SW 1271 (cell line): ENCODE data around the gene PLXDC1.
A peak's percentile ranks its signal among the peaks of the same experiment; 100 is the strongest.
"Not testable (repeated sequence)": the region's sequence is repeated elsewhere in the genome, so short reads cannot be mapped to it uniquely, and the experiment has no call there.

Source experiments
- DNase-seq, 2 experiments: peaks; one replicate each; lab custom pipeline; 2025; lab: John Stamatoyannopoulos, UW

The PLXDC1 gene

GRCh38 chr17:39155654-39156053 lies 4.2 kb upstream of the PLXDC1 start:
- DNase-seq, result no peak

- peak; percentile 63 to 85 for DNase-seq
Observed at GRCh38 chr17:39153599-39154051, 2.2 kb upstream of the PLXDC1 start.

- DNase-seq, result no peak
Observed at GRCh38 chr17:39151943-39152818, 744 bp upstream of the PLXDC1 start.

GRCh38 chr17:39150795-39151149 lies 665 bp downstream of the PLXDC1 start:
- no peak for DNase-seq

DNA sequence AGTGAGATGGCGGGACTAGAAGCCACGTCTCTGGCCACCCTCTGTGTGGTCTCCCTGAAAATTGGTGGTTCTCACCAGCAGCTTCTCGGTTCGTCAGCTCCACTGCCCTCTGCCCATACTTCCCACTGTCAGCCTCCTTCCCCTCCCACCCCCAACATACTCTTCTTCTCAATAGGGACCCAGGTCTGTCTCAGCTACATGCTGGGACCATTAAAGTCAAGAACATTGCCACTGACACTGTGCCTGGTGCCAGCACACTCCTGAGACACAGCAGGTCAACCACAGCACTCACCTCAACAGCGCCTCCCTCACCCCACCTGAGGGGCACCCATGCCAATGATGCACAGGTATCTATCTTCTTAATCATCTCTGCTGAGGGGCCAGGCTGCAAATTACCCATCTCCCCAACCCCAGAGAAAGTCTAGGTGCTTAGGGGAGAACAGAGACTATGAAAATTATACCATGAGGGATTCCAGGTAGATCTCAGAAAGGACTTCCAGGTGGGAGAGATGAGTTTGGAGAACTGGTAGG lies 1.3 kb downstream of the PLXDC1 start:
- DNase-seq, result no peak

DNA sequence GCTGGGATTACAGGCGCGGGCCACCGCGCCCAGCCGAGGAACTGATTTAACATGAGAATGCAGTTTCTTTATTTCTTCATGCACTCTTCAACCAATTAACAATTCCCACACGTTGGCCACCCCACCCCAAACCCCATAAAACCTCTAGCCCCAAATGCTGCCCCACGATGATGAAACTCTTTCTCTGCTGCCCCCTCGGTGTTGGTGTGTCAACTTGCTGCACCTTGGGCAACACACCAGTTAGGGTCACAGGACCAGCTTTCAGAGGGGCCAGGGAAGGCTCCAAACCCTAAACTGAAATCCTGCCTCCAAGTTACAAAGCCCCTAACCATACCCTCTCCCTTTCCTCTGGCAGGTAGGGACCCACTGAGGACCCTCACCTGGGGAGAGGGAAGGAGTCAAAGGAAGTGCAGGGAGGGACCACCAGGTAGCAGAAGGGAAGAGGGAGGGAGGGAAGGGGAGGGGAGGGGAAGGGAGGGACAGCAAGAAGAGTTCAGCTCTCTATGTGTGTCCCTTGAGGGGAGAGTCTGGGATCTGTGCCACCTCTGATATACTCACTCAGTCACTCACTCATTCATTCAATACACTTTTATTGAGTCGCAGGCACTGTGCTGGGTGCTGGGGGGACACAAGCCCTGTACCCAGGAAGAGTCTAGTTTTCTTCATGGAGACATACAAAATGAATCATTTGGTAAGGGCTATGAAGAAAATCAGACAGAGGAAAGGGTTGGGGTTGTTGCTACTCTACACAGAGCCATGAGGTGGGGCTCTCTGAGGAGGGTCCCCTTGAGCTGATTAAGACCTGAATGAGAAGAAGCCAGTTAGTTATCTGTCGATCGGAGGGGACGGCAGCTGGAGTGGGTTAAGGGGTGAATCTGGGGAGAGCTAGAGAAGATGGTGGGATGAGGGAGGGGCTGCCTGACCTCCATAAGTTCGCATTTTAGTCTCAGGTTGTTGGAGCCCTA lies 3.9 kb downstream of the PLXDC1 start:
- DNase-seq, result no peak

DNA sequence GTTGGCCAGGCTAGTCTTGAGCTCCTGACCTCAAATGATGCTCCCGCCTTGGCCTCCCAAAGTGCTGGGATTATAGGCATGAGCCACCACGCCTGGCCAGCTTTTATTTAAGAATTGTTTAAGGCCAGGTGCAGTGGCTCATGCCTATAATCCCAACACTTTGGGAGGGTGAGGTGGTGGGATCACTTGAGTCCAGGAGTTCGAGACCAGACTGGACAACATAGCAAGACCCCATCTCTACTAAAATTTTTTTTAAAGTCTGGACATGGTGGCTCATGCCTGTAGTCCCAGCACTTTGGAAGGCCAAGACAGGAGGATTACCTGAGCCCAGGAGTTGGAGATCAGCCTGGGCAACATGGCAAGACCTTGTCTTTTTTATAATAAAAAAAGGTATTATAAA lies 5.2 kb downstream of the PLXDC1 start:
- no peak for DNase-seq

- no peak for DNase-seq
Observed at GRCh38 chr17:39145143-39145542, 6.3 kb downstream of the PLXDC1 start.

DNA sequence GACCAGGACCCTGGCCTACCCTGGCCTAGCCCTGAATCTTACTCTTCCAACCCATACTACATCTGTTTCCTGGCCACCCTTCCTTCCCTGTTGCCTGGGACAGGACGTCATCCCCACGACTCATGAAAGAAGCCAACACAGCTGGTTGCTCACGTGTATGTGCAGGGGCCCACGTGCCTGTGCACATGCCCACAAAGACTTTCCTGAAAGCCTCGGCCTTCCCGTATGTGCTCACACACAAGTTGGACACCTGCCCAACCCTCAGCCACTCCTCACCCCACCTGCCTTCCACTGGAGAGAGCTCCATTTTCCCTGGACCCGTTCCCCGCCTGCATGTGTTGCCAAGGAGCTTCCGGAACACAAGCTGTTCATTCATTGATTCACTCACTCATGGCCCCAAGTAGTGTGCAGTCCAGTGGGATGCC lies 7.0 kb downstream of the PLXDC1 start:
- DNase-seq, result no peak

- no peak for DNase-seq
Observed at GRCh38 chr17:39143552-39144093, 7.8 kb downstream of the PLXDC1 start.

GRCh38 chr17:39141915-39142664 lies 9.3 kb downstream of the PLXDC1 start:
- DNase-seq, result no peak

DNA sequence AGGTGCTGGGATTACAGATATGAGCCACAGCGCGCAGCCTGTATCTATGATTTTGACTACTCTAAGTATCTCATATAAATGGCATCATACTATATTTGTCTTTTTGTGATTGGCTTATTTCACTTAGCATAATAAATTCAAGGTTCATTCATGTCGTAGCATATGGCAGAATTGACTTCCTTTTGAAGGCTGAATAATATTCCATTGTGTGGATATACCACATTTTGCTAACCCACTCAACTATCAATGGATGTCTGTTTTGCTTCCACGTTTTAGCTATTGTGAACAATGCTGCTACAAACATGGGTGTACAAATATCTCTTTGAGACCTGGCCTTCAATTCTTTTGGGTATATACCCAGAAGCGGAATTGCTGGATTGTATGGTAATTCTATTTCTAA lies 10.1 kb downstream of the PLXDC1 start:
- no peak for DNase-seq

DNA sequence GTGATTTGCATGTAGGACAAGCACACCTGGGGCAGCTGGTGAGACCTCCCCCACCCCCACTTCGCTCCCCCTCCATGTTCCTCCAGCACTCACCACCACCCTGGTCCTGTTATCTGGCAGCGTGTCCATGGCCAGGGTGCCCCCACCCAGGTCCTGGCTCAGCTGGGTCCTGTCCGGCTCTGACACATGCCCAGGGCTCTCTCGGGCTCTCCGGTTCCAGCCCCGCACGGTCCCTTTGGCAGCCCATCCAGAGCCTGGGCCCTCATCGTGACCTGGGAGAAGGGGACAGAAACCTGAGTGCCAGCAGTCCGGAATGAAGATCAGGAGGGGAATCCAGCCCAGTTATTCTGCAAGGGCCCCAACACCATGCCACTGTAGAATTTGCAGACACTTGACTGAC lies 11.9 kb downstream of the PLXDC1 start:
- DNase-seq, result no peak

GRCh38 chr17:39139161-39139511 lies 12.3 kb downstream of the PLXDC1 start:
- DNase-seq, result peak; percentile 34 to 47

DNA sequence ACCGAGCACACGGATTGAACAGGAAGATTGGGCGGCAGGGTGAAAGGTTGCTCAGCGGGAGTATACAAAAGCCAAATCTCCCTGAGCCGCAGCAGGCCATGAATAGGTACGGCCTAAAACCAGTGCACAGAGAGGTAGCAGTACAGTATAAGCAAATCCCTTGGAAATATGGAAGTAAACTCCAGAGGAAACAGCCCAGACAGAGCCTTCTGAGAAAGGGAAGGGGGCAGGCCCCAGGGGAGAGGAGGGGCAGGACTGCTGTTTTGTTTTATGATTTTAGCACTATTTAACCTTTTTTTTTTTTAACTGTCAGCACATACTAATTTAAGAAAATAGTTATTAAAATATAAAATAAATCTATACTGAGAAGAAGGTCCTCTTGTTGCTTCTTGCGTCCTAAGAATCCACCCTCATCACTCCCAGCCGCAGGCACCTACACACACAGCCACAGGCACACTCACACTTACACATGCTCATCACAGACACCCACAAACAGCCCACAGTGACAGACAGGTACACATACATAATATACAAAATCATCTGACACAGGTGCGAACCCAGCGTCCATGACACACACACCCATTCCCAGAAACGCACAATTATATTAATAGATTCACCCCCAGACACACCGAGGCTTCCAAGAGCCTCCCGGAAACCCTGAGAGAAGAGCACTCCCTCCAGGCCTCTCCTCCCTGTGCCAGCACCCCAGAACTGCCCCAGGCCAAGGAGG lies 12.8 kb downstream of the PLXDC1 start:
- no peak for DNase-seq

DNA sequence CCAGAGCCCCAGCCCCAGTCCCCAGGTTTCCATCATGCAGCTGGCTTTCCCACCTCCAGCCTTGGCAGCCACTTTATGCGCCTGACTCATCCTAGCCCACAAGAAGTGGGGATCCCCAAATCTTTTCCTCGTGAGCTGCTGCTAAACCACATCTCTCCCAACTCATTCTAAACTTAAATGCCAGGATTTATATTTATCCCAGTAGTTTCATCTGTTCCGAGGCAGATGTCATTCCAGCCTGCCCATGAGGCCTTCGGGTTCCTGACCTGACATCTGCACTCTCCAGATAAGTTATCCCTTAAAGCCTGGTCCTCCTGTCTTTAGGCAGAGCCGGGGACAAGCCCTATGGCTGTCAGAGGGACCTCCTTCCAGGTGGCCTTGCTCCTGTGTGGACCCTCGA lies 16.6 kb downstream of the PLXDC1 start:
- no peak for DNase-seq

DNA sequence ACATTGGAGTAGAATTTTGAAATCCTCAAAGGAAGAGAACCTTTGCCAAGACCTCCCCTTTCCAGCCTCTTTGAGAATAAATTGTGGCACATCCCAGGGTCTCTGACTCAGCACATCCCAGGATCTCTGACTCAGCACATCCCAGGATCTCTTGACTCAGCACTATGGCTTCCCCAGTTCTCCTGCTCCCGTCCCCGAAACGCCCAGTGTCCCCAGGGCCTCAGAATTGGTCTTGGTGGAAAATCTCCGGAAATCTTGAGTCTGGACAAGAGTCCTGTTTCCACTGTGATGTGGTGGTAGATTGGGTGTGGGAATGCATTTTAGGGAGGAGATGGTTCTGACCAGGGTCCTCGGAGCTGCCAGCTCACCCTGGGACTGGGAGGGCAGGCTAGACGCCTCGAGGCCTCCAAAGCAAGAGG lies 19.2 kb downstream of the PLXDC1 start:
- DNase-seq, result no peak

GRCh38 chr17:39131616-39132015 lies 19.8 kb downstream of the PLXDC1 start:
- DNase-seq, result no peak

GRCh38 chr17:39130205-39130604 lies 21.2 kb downstream of the PLXDC1 start:
- DNase-seq, result no peak

GRCh38 chr17:39129544-39129943 lies 21.9 kb downstream of the PLXDC1 start:
- not testable (repeated sequence) for DNase-seq

- no peak for DNase-seq
Observed at GRCh38 chr17:39126436-39126835, 25.0 kb downstream of the PLXDC1 start.
